NCI-H2196 (cell line): ENCODE data around the gene ALPI.

Source experiments
- DNase-seq: peaks from one replicate; lab custom pipeline; 2025; ENCODE audit not compliant: unreplicated experiment; lab: John Stamatoyannopoulos, UW

The ALPI gene

GRCh38 chr2:232483923-232484627, 28.1 kb downstream of the ALPI start:
- DNase-seq: no peak

DNA sequence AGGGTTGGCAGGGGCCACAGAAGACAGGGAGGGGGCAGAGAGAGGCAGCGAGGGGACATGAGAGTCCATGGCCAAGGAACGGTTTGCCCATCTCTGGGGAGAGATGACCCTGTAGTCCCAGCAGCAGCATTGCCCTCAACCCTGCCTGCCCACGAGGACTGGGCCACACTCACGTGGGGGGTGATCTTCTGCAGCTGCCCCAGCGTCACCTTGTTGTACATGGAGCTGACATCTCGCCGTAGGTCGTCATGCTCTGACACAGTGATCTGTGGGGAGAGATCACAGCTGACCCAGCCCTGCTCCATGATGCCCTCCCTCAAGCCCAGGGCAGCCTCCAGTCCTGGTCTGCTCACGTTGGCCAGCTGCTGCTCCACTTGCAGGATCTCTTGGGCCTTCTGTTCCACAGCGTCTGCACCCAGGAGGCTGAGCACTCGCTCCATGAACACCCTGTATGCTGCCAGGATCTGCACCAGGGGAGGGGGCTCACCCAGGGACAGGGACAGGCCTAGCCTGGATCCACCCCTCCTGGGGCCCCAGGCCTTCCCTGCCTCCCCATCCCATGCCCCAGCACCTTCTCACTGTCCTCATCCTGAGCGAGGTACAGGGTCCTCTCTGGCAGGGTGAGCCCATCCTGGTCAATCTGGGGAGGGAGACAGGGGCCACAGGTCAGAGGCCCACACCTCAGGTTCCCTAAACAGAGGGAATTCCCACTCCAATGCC, 28.8 kb downstream of the ALPI start:
- DNase-seq: no peak

DNA sequence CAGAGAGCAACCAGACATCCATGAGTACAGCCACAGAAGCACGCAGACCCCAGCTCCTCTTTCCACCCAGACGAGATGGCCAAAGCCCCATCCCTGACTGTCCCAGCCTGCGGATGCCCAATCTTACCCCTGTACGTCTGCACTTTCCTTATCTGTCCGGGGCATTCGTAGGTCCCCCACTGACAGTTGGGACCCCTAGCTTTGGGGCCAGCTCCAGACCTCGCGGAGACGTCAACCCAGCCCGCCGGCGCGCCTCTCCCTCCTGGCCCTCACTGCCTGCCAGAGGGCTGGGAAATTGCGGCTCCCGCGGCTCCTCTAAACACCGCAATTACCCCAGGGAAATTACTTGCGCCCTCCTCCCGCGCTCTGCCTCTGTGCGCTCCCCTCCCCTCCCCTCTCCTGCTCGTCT, 29.4 kb downstream of the ALPI start:
- no peak for DNase-seq

DNA sequence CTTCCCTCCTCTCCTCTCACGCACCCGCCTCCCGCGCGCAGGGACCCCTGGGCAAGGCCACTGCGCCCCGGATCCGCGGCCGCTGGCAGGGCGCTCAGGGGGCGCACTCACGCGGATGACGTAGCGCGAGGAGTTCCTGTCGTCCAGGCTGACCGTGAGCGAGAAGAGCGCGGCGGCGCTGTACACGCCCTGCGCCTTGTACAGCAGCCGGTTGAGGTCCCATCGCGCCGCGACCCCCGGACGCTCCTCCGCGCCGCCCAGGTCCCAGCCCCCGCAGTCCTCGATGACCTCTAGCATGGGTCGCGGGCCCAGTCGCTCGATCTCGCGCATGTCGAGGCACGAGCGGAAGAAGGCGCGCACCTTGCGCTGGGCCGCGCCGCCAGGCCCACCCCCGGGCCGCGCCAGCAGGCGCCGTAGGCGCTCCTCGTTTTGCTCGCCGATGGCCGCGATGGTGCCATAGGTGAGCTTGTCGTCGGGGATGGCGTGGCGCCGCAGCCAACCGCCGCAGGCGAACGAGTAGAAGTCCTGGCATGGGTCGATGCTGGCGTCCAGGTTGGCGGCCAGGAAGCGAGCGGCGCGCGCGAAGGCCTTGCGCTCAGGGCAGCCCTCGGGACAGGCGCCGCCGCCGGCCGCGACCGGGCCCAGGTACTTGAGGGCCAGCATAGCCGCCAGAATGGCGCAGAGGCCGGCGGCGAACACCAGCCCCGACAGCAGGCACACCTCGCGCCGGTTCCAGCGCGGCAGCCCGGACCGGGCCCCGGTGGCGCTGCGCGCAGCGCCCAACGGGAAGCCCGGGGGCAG, 30.0 kb downstream of the ALPI start:
- no peak for DNase-seq

DNA sequence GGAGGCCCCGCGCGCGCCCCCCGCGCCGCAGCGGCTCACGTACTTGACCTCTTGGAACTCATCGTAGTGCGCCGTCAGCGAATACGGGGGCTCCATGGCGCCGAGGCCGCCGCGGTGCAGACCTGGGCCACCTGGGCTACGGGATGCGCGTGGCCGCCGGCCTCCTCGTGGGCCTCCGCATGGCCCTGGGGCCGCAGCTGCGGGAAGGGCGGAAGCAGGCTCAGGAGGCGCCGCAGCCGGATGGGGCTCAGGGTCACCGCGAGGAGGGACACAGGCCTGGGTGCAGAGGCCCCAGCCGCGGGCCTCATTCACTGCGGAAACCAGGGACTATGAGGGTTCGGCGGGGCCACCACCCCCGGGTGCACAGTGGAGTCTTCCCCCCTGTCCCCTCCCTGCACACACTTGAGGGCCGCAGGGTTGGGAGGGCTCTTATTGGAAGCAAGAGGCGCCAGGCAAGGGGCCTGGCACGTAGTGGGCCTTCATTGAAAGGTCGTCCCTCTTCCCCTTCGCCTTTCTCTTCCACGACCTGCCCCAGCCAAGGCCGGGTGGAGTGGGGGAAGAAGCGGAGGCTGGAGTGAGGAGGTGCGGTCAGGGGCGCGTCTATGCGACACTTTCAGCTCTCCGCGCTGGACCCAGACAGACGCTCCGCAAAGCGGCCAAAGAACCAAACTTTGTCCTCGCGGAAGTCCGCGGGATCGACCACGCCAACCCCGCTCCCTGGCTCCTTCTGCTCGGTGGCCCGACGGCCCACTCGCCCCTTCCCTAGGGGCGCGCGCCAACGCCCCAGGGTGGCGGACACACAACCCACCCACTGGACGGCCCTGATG, 30.8 kb downstream of the ALPI start:
- DNase-seq: no peak

- DNase-seq: no peak
Measured at GRCh38 chr2:232487385-232488096, 31.6 kb downstream of the ALPI start, which contains the start of gene ECEL1. Gene ECEL1 (minus strand): TSS chr2:232487834. CDS start chr2:232486653, 1,181 bp downstream.

DNA sequence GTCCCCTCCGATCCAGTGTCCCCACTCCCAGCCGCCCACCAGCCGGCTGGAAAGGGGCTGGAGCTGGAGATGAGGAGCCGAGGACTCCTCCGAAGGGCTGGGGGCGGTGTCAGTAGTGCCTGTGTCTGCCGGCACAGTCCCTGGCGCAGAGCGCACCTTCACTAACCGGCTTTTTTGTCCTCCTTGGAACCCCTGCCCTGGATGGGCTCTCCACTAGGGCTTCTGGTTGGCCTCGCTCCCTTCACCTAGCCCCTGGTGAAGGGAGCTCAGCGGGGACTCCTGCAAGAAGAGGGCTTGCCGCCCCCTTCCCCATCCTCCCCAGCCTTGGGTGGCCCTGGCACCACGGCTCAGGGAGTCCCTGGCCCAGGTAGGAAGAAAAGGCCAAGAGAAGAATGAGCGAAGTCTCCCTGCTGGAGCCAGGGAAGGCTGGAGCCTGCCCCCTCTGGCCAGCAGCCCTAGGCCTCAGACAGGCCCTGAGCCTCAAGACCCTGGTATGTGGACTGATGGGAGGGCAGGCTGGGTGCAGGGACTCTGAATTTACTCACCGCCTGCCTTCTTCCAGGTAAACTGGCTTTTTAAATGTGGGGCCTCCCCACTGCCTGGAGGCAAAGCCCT, 32.3 kb downstream of the ALPI start:
- no peak for DNase-seq

DNA sequence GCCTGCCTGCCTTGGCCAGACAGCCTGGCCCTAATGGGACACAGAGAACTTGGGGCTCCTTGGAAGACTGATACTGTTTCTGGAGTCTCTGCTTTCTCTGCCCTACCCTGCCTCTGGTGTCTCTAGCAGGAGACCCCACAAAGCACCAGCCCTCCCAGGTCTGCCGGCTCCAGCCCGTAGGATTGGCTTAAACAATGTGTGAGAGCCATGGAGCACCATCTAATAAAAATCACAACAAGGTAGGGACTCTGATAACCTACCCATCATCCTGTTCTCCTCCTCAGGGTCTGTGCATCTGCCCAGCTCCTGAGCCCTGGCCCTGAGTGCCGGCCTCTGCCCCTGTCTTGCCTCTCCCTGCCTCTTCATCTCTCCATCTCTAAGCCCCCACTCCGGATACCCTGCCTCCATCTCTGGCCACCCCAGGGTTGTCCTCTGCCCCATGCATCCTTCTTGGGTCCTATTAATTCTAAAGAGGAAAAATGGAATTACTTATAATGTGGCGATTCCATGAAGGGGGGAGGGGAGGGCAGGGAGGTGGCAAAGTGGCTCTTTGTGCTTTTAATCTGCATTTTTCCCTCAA, 32.9 kb downstream of the ALPI start:
- DNase-seq: no peak

DNA sequence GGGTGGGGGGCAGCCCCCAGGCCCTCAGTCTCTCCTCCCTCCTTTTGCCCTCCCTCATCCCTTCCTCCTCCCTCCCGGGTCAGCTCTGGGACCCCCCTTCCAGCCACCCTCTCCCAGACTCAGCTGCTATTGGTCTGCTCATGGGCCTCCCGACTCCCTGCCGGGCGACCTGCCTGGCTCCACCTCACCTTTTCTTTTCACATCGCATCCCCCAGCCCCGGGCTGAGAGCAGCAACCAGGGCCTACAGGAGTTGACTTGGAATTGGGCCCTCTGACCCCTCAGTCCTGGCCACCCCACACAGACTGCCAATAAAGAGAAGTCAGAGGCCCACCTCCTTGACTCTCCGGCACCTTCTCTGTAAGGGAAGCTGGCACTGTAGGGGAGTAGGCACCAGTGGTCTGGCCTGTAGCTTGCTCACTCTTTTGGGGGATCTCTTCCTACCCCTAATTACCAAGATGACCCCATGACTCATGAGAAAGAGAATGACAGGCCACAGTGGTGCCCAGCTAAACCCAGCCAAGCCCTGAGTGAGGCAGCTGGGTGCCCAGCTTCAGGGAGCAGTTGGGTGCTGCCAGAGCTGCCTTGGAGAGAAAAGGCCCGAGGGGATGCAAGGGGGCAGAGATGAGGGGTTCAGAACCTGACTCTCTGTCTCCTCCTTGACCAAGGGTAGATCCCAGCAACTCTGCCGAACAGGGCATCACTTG, 33.7 kb downstream of the ALPI start:
- DNase-seq: no peak

- no peak for DNase-seq
Measured at GRCh38 chr2:232490221-232491138, 34.5 kb downstream of the ALPI start.

GRCh38 chr2:232491139-232491780, 35.3 kb downstream of the ALPI start:
- no peak for DNase-seq

- DNase-seq: no peak
Measured at GRCh38 chr2:232492236-232492848, 36.4 kb downstream of the ALPI start.

DNA sequence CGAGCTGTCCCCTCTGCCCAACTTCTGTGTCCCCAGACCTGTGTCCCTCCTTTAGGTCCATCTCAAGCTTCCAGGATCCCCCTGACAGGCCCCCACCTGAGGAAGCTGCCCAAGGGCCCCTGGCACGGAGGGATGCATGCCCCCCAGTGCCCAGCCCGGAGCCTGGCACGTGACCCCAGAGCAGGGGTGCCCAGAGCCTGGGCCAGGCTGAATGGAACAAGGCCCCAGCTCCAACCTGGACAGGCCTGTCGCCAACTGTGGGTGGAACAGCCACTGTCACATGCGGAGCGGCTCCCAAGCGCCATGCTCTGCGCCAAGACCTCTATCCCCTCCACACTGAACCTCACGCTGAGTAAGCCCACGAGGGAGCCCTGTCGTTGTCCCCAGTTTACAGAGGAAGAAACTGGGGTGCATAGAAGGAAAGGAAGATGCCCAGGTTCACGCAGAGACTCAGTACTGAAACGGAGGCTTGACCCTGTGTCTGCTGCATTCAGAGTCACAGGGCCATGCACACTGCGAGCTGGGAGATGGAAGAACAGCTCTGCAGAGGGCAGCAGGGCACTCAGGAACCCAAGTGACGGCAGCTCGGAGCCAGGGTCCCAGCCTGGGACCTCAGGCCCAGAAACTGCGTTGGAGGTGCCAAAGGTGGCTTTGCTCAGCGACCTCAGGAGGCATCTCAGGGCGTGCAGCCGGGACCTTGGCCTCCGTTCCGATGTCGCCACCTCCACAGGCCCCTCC, 37.2 kb downstream of the ALPI start:
- no peak for DNase-seq

GRCh38 chr2:232493701-232494474, 37.9 kb downstream of the ALPI start:
- no peak for DNase-seq

GRCh38 chr2:232494542-232494941, 38.6 kb downstream of the ALPI start:
- DNase-seq: no peak
